Inflammatory macrophage treated with lipopolysaccharide for 4 hours (primary cell): Measurements from ENCODE around the gene NUMB.

Experiments used
- DNase-seq: peaks from one replicate; pipeline ENCODE4 v3.0.0-alpha.2; 2020

The NUMB gene

DNA sequence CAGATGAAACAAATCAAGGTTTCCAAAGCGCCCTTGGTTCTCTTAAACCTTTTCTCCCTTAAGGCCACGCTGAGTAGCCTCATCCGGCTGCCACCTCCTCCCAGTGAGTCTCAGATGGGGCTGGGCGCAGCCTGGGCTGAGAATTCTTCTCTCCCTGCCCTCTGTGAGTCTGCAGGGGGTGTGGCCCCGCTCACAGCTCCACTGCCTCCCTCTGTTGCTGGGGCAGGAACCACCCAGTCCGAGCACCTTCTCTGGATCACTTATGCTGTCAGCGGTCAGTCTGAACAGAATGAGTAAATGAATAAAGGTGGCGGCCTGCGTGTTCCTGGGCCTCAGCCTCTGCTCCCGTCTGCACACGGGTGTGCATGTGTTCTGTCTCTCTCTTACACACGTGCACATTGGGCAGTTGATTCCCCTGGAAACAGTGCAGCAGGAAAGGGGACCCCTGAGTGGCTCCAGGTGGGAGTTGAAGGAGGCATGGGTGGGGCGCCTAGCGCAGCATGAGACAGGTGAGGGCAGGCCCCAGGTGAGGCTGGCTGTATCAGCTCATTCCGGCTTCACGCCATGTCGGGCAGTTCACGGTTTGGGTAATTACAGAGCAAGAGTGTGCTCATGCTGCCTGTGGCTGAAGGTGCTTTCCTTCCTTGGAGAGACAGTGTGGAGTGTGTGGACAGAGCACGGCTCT is 216.7 kb downstream of the NUMB start:
- DNase-seq, result no peak

DNA sequence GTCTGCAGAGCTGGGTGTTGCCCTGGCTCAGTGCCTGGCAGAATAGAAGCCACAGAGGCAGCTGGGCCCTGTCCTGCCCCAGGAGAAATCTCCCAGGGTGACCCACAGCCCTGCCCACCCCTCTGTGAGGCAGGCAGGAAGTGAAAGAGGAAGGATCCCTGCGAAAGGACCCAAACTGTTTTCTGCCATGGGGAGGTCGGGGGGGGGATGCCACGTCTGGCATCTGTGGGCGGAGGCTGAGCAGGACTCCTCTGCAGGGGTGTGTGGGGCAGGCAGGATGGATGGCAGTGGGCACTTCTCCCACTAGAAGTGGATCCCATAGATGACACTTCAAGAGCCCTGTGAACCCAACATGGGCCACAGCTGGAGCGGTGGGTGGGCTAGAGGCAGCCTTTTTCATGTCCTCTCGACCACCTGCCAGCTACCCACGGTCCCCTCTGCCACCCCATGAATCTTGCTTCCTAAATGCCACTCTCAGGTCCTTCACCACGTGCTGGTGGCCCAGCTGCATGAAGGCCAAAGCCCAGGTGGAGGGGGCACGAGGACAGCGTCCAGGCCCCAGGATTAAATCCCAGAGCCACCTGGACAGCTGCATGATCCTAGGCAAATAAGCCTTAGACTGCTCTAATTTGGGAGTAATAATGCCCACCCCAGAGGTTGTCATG is 217.4 kb downstream of the NUMB start:
- peak; percentile 80 for DNase-seq

DNA sequence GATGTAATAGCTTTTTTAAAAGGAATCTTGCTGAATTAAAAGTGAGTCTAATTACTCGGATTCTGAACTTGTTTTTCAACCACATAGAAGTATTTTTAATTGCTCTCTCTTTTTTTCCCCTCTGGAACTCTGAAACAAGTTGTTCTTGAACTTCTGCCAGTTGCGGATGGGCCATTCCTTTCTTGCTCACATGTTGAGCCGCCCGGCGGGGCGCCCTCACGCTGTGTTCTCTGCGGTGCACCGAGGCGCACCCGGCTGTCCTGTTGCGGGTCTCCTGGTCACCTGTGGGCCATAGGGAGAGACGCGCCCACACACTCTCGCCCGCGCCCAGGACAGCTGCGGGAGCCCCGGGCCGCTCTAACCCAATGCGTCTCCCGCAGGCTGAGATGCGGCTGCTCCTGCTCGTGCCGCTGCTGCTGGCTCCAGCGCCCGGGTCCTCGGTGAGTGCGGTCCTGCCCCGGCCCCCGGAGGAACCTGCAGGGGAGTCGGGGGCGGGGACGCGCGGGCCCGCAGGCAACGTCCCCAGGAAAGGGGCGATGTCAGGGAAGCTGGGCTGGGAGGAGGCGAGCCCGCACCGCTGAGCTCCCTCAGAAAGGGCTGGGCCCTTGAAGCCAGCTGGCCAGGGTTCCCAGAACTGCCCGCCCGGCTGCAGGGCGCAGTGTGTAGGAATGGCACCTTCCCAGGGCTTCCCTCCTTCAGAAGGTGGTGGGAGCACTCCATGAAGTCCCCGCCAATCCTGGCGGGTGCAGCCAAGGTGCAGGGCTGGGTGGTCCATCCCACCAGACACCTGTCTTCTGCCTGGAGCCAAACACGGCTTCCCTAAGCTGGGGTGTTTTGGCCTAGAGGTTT is 218.7 kb downstream of the NUMB start:
- no peak for DNase-seq

DNA sequence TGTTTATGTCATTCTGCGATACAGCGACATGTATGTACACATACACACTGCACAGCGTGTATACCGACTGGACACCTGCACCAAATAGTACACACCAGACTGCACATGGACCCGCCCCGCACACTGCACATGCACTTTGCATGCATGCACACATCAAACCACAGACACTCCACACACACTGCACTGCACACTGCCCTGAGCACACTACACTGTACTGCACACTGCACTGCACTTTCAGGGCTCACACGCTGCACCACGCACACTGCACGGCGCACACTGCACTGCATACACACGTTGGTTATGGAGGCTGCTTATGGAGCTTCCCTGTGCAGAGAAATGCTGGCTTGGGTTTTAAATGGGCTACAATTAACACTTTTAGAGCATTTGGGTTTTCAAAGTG is 219.4 kb downstream of the NUMB start:
- DNase-seq, result no peak

DNA sequence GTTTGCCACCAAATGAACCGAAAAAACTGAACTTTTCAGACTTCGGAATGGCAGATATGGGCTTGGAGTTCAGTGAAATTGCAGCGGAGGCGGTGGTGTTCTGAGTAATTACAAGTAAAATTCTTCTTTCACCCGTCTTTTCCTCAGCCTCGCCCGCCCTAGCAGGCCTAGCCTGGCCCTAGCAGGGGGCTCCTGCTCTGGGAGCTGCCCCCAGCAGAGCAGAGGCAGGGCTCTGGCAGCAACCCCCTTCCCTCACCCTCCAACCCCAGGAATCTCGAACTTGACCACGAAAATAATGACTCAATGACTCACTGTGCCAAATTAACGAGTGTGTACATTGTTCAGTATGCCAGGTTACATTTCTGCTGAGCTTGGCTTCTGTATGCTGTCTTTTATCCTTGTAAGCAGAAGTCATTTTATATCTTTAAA is 219.9 kb downstream of the NUMB start:
- DNase-seq, result no peak

DNA sequence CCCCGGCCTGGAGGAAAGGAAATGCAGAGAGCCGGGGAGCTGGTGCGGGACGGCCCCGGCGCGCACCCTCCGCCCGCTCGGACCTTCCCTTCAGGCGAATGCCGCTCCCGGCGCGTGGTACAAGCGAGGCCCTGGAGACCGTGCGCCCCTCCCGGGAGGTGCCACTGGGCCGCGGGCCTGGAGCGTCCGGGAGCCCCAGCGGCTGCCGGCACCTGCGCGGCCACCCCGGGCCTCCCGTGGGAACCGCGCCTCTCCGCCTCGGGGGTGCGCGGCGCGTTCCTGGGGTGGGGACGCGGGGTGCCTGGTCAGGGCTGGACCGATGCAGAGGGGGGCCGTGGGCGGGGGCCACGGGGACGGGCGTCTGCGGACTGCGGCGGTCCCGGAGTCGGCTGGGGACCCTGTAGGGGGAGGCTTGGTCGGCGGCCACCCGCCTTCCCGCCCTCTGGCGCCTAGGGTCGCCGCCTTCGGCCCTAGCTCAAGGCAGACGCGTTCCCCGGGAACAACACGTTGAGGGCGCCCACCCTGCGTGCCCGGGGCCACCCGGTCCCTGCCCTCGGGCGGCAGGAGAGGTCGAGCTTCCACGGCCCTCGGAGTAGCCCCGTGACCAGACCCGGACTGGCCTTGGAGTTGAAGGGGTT is 220.4 kb downstream of the NUMB start:
- no peak for DNase-seq

GRCh38 chr14:73237219-73237785 is 221.0 kb downstream of the NUMB start, which contains the start of gene PAPLN:
Gene PAPLN, plus strand, starts transcription at chr14:73237506. Its CDS starts 2,273 bp downstream, at chr14:73239779.
- DNase-seq, result peak; percentile 91

GRCh38 chr14:73236752-73237218 is 221.6 kb downstream of the NUMB start:
- no peak for DNase-seq

GRCh38 chr14:73236157-73236556 is 222.2 kb downstream of the NUMB start:
- no peak for DNase-seq

- no peak for DNase-seq
These were observed 222.7 kb downstream of the NUMB start for GRCh38 chr14:73235531-73236155.

- no peak for DNase-seq
These were observed 223.6 kb downstream of the NUMB start for GRCh38 chr14:73234586-73235394.

DNA sequence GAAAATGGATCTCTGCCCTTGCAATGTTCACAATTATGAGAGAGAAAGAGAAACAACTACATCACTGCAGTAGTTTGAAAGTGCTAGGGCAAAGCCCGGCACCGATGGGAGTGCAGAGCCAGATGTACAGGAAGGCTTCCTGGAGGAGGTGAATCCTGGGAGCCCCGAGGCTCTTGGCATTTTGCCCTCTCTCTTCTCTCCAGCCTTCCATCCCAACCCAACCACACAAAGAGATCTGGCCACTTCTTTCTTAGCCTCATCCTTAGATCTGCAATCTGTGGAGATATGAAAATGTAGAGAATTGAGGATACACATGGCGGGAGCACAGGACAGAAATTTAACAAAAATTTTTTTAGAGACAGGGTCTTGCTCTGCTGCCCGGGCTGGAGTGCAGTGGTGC is 224.3 kb downstream of the NUMB start:
- no peak for DNase-seq

GRCh38 chr14:73233564-73233963 is 224.8 kb downstream of the NUMB start:
- no peak for DNase-seq

DNA sequence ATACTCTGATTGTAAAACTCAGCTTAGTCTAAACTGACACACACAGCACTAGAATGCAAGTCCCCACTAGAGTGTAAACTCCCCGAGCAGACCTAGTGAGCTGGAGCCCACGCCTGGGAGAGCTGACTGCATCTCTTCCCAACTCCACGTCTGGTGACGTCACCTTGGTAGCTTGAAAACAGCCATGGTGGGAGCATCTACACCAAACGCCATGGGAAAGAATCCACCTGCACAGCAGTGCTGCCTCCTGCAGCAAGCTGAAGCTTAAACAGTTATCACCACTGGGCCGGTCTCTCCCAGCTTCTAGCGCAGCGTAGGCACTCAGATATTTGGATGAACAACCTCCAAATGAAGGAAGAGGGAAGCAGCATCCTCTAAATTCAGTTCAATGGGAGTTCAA is 225.4 kb downstream of the NUMB start:
- DNase-seq, result no peak

DNA sequence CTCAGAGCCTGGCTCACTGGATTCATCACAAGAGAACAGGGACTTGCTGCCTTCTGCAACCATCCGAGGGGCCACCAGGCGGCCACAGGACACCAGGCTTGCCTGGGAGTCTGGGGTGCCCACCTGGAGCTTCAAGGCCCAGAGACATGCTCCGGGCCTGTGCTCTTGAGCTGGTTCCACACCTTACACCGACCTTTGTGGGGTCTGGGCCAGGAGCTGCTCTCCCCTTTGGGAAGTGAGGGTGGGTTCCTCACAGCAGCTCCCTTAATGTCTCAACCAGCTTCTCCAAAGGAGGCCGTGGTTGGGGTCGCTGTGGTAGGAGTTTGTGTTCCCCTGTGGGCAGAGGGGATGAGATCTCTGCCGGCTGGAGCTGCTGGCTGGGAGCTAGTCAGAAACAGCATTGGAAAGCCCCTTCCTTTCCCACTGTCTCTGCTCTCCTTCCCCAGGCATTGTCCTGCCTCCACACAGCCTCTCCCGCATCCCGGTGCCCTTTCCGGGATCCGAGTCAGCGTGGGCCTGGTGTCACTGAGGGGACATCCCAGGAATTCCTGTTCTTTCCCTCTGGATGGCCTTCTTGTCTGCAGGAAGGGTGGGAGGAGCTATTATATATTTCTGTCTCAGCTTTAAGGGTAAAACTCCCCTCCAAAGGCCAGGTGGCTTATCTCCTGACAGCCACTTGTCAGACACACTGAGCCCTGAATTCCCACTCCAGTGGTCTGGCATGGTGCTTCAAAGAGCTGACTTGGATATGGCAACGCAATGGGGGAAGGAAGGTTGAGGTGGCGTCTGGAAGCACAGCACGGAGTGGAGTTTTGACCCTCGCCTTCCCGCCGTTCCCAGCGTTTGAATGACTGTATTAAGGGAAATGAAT is 226.1 kb downstream of the NUMB start:
- no peak for DNase-seq

- no peak for DNase-seq
These were observed 228.3 kb downstream of the NUMB start for GRCh38 chr14:73230051-73230450.

- peak; percentile 95 for DNase-seq
These were observed 230.2 kb downstream of the NUMB start for GRCh38 chr14:73227812-73228781.

- DNase-seq, result peak; percentile 89
These were observed 232.8 kb downstream of the NUMB start for GRCh38 chr14:73225496-73225895.
